Pancreas (tissue), 10 donors: ENCODE results near the gene JPH3. TPM values are rescaled to one million over a fixed set of nuclear protein-coding genes. Genes with fewer than 3 reads are reported as not detected.

ENCODE experiments used
- ATAC-seq, 4 donors: fragments of 200-7000 bp; cut with Tn5 transposase; one replicate each; pipeline versions ENCODE4 v1.8.0 to v1.9.1; 2020; ENCODE audit warnings: mild to moderate bottlenecking in 4 of 4, moderate library complexity in 4 of 4
- DNase-seq, 6 donors: peaks; one replicate each; pipeline ENCODE4 v3.0.0-alpha.2; 2020
- FAIRE-seq: peaks from 2 replicates; lab custom pipeline; 2012; peaks lifted over from hg19 to GRCh38; lab: Jason Lieb, UNC
- H3K27ac ChIP-seq, 4 donors: fragments of 200-600 bp; sonication (generic); 1 replicate in 3 of 4; 2 replicates in 1 of 4; pipeline versions ENCODE4 v1.5.0 to v1.8.0; 2020
- H3K27me3 ChIP-seq, 4 donors: fragments of 200-600 bp; one replicate each; pipeline ENCODE4 v1.8.0; 2021
- H3K36me3 ChIP-seq, 3 donors: fragments of 200-600 bp; sonication (generic) in 1 of 3; one replicate each; pipeline versions ENCODE4 v1.5.0 to v1.8.0; 2020 to 2021
- H3K4me1 ChIP-seq, 3 donors: fragments of 200-600 bp; one replicate each; pipeline ENCODE4 v1.8.0; 2021
- H3K4me3 ChIP-seq, 4 donors: fragments of 200-600 bp; sonication (generic) in 2 of 4; one replicate each; pipeline versions ENCODE4 v1.5.0 to v1.8.0; 2020 to 2021
- H3K9me3 ChIP-seq, 4 donors: fragments of 200-600 bp; one replicate each; pipeline ENCODE4 v1.8.0; 2021
- CTCF ChIP-seq, 4 donors: fragments of 200-600 bp; sonication (generic) in 3 of 4; IDR thresholded peaks; one replicate each; pipeline versions ENCODE4 v1.5.0 to v1.8.0; 2021; ENCODE audit warnings: antibody characterized with exemption in 4 of 4
- WGBS, 2 donors: extraction: QIAGEN DNeasy Blood & Tissue Kit; methylation state at CpG; one replicate each; pipeline ENCODE4 v1.1.7; 2013; 5-methylcytosine and 5-hydroxymethylcytosine counted together
- intact Hi-C, 3 donors: fragments of 100-400 bp; cut with DNase I; formaldehyde crosslinking; loops; one replicate each; pipeline versions ENCODE4 v1.11.1 to v1.14.2; 2022
- polyA plus RNA-seq, 2 donors: library from polyadenylated mRNA; stranded (reverse); fragments of 200-250 nt; gene quantifications; one replicate each; pipeline ENCODE4 v1.2.3, GENCODE V29; 2013
- total RNA-seq, 6 donors: library from RNA; stranded (reverse); fragmentation: NEBNext Ultra II Directional in 4 of 6; extraction: Animal tissue kit (Norgen Biotek cat#: 25700) in 4 of 6; gene quantifications; one replicate each; pipeline versions ENCODE4 v1.2.1 to v1.2.4, GENCODE V29; 2021 to 2023
- donor health status: healthy with polysubstance abuse.
- donor health status: DM: no; HTN: no; CAD: no; lungs with moderate emphysema.
- donor health status: DM: no; HTN: no; CAD: no.
- donor health status: control.
- donor health status: control.
- donor health status: Bipolar disorder and iron deficiency.
- donor health status: DM: yes; HTN: yes; CAD: no.
- donor health status: DM: no; HTN: no; CAD: no.
- donor health status: DM: no; HTN: no; CAD: no.
- donor health status: DM: yes; HTN: yes; CAD: no.

The JPH3 gene
- total and polyA plus RNA-seq, 8 donors: 0.09 to 1.9 (median 0.41) TPM

- intact Hi-C loops: no loop called here
- no peak for TF ChIP-seq CTCF (IDR thresholded peaks at IDR 0.05)
- DNase-seq (no peak), ATAC-seq (no peak), FAIRE-seq (no peak)
- Histone ChIP-seq H3K9me3 (no peaks in the 10 kb centered on the region), H3K4me1 (no peaks in the 10 kb centered on the region), H3K27ac (no peak overlapping the region), H3K36me3 (no peaks in the 10 kb centered on the region), H3K27me3 (no peaks in the 10 kb centered on the region), H3K4me3 (no peak overlapping the region)
- 70% methylated on average over 25 of the region's 25 CpGs for WGBS, 2 donors
These were observed 60.2 kb downstream of the JPH3 start for GRCh38 chr16:87662254-87663204.

GRCh38 chr16:87664792-87665191 lies 62.5 kb downstream of the JPH3 start:
- no peaks in the 10 kb centered on the region for H3K36me3 ChIP-seq
- H3K27ac ChIP-seq: no peak overlapping the region
- no peak for ATAC-seq
- 54 to 71% methylated on average over 11 of the region's 11 CpGs for WGBS, 2 donors
- H3K9me3 ChIP-seq: no peaks in the 10 kb centered on the region
- H3K27me3 ChIP-seq: no peaks in the 10 kb centered on the region
- DNase-seq: no peak
- FAIRE-seq: no peak
- H3K4me1 ChIP-seq: no peaks in the 10 kb centered on the region
- intact Hi-C loops: no loop called here
- TF ChIP-seq CTCF (IDR thresholded peaks at IDR 0.05): no peak
- no peak overlapping the region for H3K4me3 ChIP-seq

GRCh38 chr16:87665193-87665592 lies 62.9 kb downstream of the JPH3 start:
- Histone ChIP-seq H3K4me3 (no peak overlapping the region), H3K9me3 (no peaks in the 10 kb centered on the region), H3K27me3 (no peaks in the 10 kb centered on the region), H3K36me3 (no peaks in the 10 kb centered on the region), H3K27ac (no peak overlapping the region), H3K4me1 (no peaks in the 10 kb centered on the region)
- FAIRE-seq (no peak), ATAC-seq (no peak), DNase-seq (no peak)
- WGBS, 2 donors: 74 to 85% methylated on average over 15 of the region's 15 CpGs
- intact Hi-C loops: no loop called here
- TF ChIP-seq CTCF (IDR thresholded peaks at IDR 0.05): no peak

- DNase-seq: no peak
- no peak for ATAC-seq
- Histone ChIP-seq H3K36me3 (no peaks in the 10 kb centered on the region), H3K4me1 (no peaks in the 10 kb centered on the region), H3K9me3 (no peaks in the 10 kb centered on the region), H3K27ac (no peak overlapping the region), H3K27me3 (no peaks in the 10 kb centered on the region), H3K4me3 (no peak overlapping the region)
- no peak for TF ChIP-seq CTCF (IDR thresholded peaks at IDR 0.05)
- no peak for FAIRE-seq
- WGBS, 2 donors: 49 to 57% methylated on average over 16 of the region's 16 CpGs
- intact Hi-C loops: no loop called here
These were observed 64.6 kb downstream of the JPH3 start for GRCh38 chr16:87666919-87667318.

GRCh38 chr16:87667443-87667842 lies 65.1 kb downstream of the JPH3 start:
- H3K27ac ChIP-seq: no peak overlapping the region
- no peaks in the 10 kb centered on the region for H3K9me3 ChIP-seq
- intact Hi-C loops: no loop called here
- WGBS, 2 donors: 50 to 58% methylated on average over 7 of the region's 7 CpGs
- FAIRE-seq (no peak), ATAC-seq (no peak), DNase-seq (no peak)
- H3K4me1 ChIP-seq: no peaks in the 10 kb centered on the region
- H3K27me3 ChIP-seq: no peaks in the 10 kb centered on the region
- H3K4me3 ChIP-seq: no peak overlapping the region
- no peak for TF ChIP-seq CTCF (IDR thresholded peaks at IDR 0.05)
- H3K36me3 ChIP-seq: no peaks in the 10 kb centered on the region
